ENCODE measurements around the gene TMEM106A.
"Not testable (repeated sequence)": the region's sequence is repeated elsewhere in the genome, so short reads cannot be mapped to it uniquely, and the experiment has no call there.

TMEM106A gene

GRCh38 chr17:43211480-43212402 is at the start of gene TMEM106A:
Gene TMEM106A (plus strand): TSS chr17:43211875. CDS start chr17:43213042, 1,167 bp downstream.
- DNase-seq (ENCODE audit: low read depth) = peak; percentile 61

- not testable (repeated sequence) for DNase-seq (ENCODE audit: low read depth)
These were observed 45.7 kb upstream of the TMEM106A start for GRCh38 chr17:43165971-43166370.

- no peak for DNase-seq (ENCODE audit: low read depth)
These were observed 42.0 kb upstream of the TMEM106A start for GRCh38 chr17:43169561-43170139.

GRCh38 chr17:43170140-43170765 is 41.4 kb upstream of the TMEM106A start:
- peak; percentile 76 for DNase-seq (ENCODE audit: low read depth)

- peak; percentile 89 for DNase-seq (ENCODE audit: low read depth)
These were observed 40.7 kb upstream of the TMEM106A start, which contains the start of gene NBR1 for GRCh38 chr17:43170766-43171585. Gene NBR1 (plus strand): TSS chr17:43171214. CDS start chr17:43175800, 4,586 bp downstream.

GRCh38 chr17:43171586-43172487 is 39.8 kb upstream of the TMEM106A start:
- no peak for DNase-seq (ENCODE audit: low read depth)

GRCh38 chr17:43175213-43176118 is 36.2 kb upstream of the TMEM106A start:
- DNase-seq (ENCODE audit: low read depth) = no peak

- no peak for DNase-seq (ENCODE audit: low read depth)
These were observed 35.5 kb upstream of the TMEM106A start for GRCh38 chr17:43176119-43176570.

GRCh38 chr17:43183921-43184320 is 27.8 kb upstream of the TMEM106A start:
- no peak for DNase-seq (ENCODE audit: low read depth)

GRCh38 chr17:43186656-43187055 is 25.0 kb upstream of the TMEM106A start:
- DNase-seq (ENCODE audit: low read depth) = not testable (repeated sequence)

GRCh38 chr17:43193251-43193650 is 18.4 kb upstream of the TMEM106A start:
- no peak for DNase-seq (ENCODE audit: low read depth)

GRCh38 chr17:43199633-43200032 is 12.0 kb upstream of the TMEM106A start:
- no peak for DNase-seq (ENCODE audit: low read depth)

- no peak for DNase-seq (ENCODE audit: low read depth)
These were observed 11.5 kb upstream of the TMEM106A start for GRCh38 chr17:43200127-43200526.

- not testable (repeated sequence) for DNase-seq (ENCODE audit: low read depth)
These were observed 8.7 kb upstream of the TMEM106A start for GRCh38 chr17:43203013-43203412.

GRCh38 chr17:43210576-43210975 is 1.1 kb upstream of the TMEM106A start:
- DNase-seq (ENCODE audit: low read depth) = no peak

- no peak for DNase-seq (ENCODE audit: low read depth)
These were observed 574 bp upstream of the TMEM106A start for GRCh38 chr17:43211123-43211479.

GRCh38 chr17:43212641-43213490 is 1.2 kb downstream of the TMEM106A start:
- no peak for DNase-seq (ENCODE audit: low read depth)

GRCh38 chr17:43213545-43213944 is 1.9 kb downstream of the TMEM106A start:
- no peak for DNase-seq (ENCODE audit: low read depth)

- no peak for DNase-seq (ENCODE audit: low read depth)
These were observed 3.7 kb downstream of the TMEM106A start for GRCh38 chr17:43215341-43215740.

All from activated T-helper 1 cell treated with Interleukin-2 at 50 U/mL for 16 hours (primary cell).